ENCODE data around the gene SLC29A1. TPM values are rescaled to one million over a fixed set of nuclear protein-coding genes. Genes with fewer than 3 reads are reported as not detected.

The SLC29A1 gene
- total RNA-seq, 1 experiment from 2014 or later, result 31.1 TPM

Other genes with a start within 250 kb of the SLC29A1 start
- 100 and 111 TPM in 2 replicates for gene MRPL14, start 96.1 kb upstream of the SLC29A1 start, total RNA-seq (2014; rRNA removed; shearing (Covaris generic))
- gene TMEM63B, start 96.0 kb upstream of the SLC29A1 start, total RNA-seq (2014; rRNA removed; shearing (Covaris generic)), result 32.8 and 45.0 TPM in 2 replicates
- not detected in 2 replicates for gene CAPN11, start 64.8 kb upstream of the SLC29A1 start, total RNA-seq (2014; rRNA removed; shearing (Covaris generic))
- gene MYMX, start 6.7 kb upstream of the SLC29A1 start, total RNA-seq (2014; rRNA removed; shearing (Covaris generic)), result not detected in 2 replicates
- gene HSP90AB1, start 23.5 kb downstream of the SLC29A1 start, total RNA-seq (2014; rRNA removed; shearing (Covaris generic)), result 1,284 and 1,407 TPM in 2 replicates
- gene SLC35B2, start 33.9 kb downstream of the SLC29A1 start, total RNA-seq (2014; rRNA removed; shearing (Covaris generic)), result 205 and 215 TPM in 2 replicates
- 48.8 and 51.9 TPM in 2 replicates for gene NFKBIE, start 42.0 kb downstream of the SLC29A1 start, total RNA-seq (2014; rRNA removed; shearing (Covaris generic))
- 0.05 TPM in 1 of 2 replicates, not detected in the other for gene TMEM151B, start 46.9 kb downstream of the SLC29A1 start, total RNA-seq (2014; rRNA removed; shearing (Covaris generic))
- gene AARS2, start 89.8 kb downstream of the SLC29A1 start, total RNA-seq (2014; rRNA removed; shearing (Covaris generic)), result 7.3 and 19.0 TPM in 2 replicates
- gene SPATS1, start 119.1 kb downstream of the SLC29A1 start, total RNA-seq (2014; rRNA removed; shearing (Covaris generic)), result not detected in 2 replicates
- gene CDC5L, start 164.1 kb downstream of the SLC29A1 start, total RNA-seq (2014; rRNA removed; shearing (Covaris generic)), result 35.3 and 49.7 TPM in 2 replicates

Data from M059J (cell line).